Measurements from ENCODE around the gene BUD23. TPM values are rescaled to one million over a fixed set of nuclear protein-coding genes. Genes with fewer than 3 reads are reported as not detected.

The BUD23 gene
- total and polyA plus RNA-seq, 9 of the 15 experiments (the other 6 are each of a cell fraction or from before 2014, with no cell fraction given) = 79.5 to 270 (median 150) TPM

GRCh38 chr7:73683056-73683787, at the start of gene BUD23, which contains the start of gene DNAJC30 (continued):
- TF ChIP-seq NR0B1 (IDR thresholded peaks at IDR 0.05; ENCODE audit: partially characterized antibody) (no peak), SMAD4 (CRISPR knock-in tag; conservative IDR thresholded peaks at IDR 0.05) (0 out of 2 replicates have a peak, but pooled peaks have one; percentile 35), JUNB (CRISPR knock-in tag; conservative IDR thresholded peaks at IDR 0.05) (no peak), POLR3G (IDR thresholded peaks at IDR 0.05; ENCODE audit: extremely low read depth, insufficient read length, insufficient replicate concordance) (no peak), CHCHD3 (CRISPR knock-in tag; IDR thresholded peaks at IDR 0.05) (no peak), SRSF9 (IDR thresholded peaks at IDR 0.05; ENCODE audit: borderline replicate concordance, low read depth, low read length) (no peak), SRSF3 (IDR thresholded peaks at IDR 0.05; ENCODE audit: insufficient read depth, low read length) (no peak), ILK (tag; IDR thresholded peaks at IDR 0.05; ENCODE audit: borderline replicate concordance, low read depth) (no peak), ZNF23 (CRISPR knock-in tag; IDR thresholded peaks at IDR 0.05) (no peak), SETDB1 (IDR thresholded peaks at IDR 0.05; ENCODE audit: low read length) (no peak), PHB2 (IDR thresholded peaks at IDR 0.05; ENCODE audit: low read depth) (no peak), KDM1A (IDR thresholded peaks at IDR 0.05) (no peak), NCOA2 (IDR thresholded peaks at IDR 0.05; ENCODE audit: partially characterized antibody in 2 of 2) (no peak), IRF1 (CRISPR knock-in tag; IDR thresholded peaks at IDR 0.05; ENCODE audit: borderline replicate concordance) (no peak), KAT2B (IDR thresholded peaks at IDR 0.05; ENCODE audit: low read depth, low read length) (no peak), U2AF1 (optimal IDR thresholded peaks at IDR 0.05; ENCODE audit: low read depth, low read length) (no peak), ZNF311 (CRISPR knock-in tag; IDR thresholded peaks at IDR 0.05) (no peak), CBFA2T3 (IDR thresholded peaks at IDR 0.05) (no peak), ZNF76 (CRISPR knock-in tag; IDR thresholded peaks at IDR 0.05; ENCODE audit: borderline replicate concordance) (no peak), NR2F6 (CRISPR knock-in tag; IDR thresholded peaks at IDR 0.05) (no peak), TCFL5 (CRISPR knock-in tag; conservative IDR thresholded peaks at IDR 0.05) (no peak), ZNF507 (tag; conservative IDR thresholded peaks at IDR 0.05) (no peak), BRD4 (IDR thresholded peaks at IDR 0.05) (no peak), NELFE (IDR thresholded peaks at IDR 0.05; ENCODE audit: insufficient read depth, insufficient read length) (peak; percentile 79), SMARCE1 (IDR thresholded peaks at IDR 0.05) (no peak), POLR2G (IDR thresholded peaks at IDR 0.05; ENCODE audit: low read depth, low read length) (peak; percentile 99)
- TF ChIP-seq, protein P1, sequence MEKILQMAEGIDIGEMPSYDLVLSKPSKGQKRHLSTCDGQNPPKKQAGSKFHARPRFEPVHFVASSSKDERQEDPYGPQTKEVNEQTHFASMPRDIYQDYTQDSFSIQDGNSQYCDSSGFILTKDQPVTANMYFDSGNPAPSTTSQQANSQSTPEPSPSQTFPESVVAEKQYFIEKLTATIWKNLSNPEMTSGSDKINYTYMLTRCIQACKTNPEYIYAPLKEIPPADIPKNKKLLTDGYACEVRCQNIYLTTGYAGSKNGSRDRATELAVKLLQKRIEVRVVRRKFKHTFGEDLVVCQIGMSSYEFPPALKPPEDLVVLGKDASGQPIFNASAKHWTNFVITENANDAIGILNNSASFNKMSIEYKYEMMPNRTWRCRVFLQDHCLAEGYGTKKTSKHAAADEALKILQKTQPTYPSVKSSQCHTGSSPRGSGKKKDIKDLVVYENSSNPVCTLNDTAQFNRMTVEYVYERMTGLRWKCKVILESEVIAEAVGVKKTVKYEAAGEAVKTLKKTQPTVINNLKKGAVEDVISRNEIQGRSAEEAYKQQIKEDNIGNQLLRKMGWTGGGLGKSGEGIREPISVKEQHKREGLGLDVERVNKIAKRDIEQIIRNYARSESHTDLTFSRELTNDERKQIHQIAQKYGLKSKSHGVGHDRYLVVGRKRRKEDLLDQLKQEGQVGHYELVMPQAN (IDR thresholded peaks at IDR 0.05; ENCODE audit: borderline replicate concordance) = peak; percentile 96; the same call in 1 of the 2 replicates
